Panc1 (cell line): ENCODE measurements around the gene ACSBG1. TPM values are rescaled to one million over a fixed set of nuclear protein-coding genes. Genes with fewer than 3 reads are reported as not detected.

Experiments
- ATAC-seq: fragments of 200-7000 bp; cut with Tn5 transposase; 2 replicates; pipeline ENCODE4 v1.9.1; 2020; ENCODE audit warnings: mild to moderate bottlenecking, moderate library complexity
- BruUV-seq: library from RNA; stranded (reverse); fragments of 400-500 nt; replicated peaks from 2 replicates; lab custom pipeline; 2021; lab: Mats Ljungman, UMichigan
- CTCF ChIA-PET: fragments of 300-600 bp; sonication (Branson Sonifier 250); formaldehyde crosslinking; loops from one replicate; lab custom pipeline; 2022; ENCODE audit warnings: antibody characterized with exemption; lab: Charles Lee
- POLR2A ChIA-PET: fragments of 300-600 bp; sonication (Branson Sonifier 250); formaldehyde crosslinking; loops from one replicate; lab custom pipeline; 2022; ENCODE audit warnings: antibody characterized with exemption; lab: Charles Lee
- DNase-seq: peaks from one replicate; pipeline ENCODE4 v3.0.0-alpha.2; 2010; ENCODE audit warnings: low read depth, low spot score
- H3K27ac ChIP-seq: 2 replicates; pipeline ENCODE4 v1.5.1; 2011; ENCODE audit warnings: mild to moderate bottlenecking, low read length, inconsistent platforms
- H3K27me3 ChIP-seq: fragments of 200-500 bp; sonication (Bioruptor generic); 2 replicates; pipeline ENCODE4 v1.6.0; 2014; ENCODE audit warnings: low read length, inconsistent platforms; ENCODE audit not compliant: control insufficient read depth, insufficient read depth
- H3K36me3 ChIP-seq: fragments of 200-500 bp; sonication (Bioruptor generic); 2 replicates; pipeline ENCODE4 v1.5.1; 2014; ENCODE audit warnings: inconsistent platforms, mild to moderate bottlenecking, low read length, moderate library complexity; ENCODE audit not compliant: control insufficient read depth, insufficient read depth
- H3K4me1 ChIP-seq: 2 replicates; pipeline ENCODE4 v1.5.1; 2011; ENCODE audit warnings: inconsistent platforms, mild to moderate bottlenecking, low read length, moderate library complexity; ENCODE audit not compliant: control insufficient read depth, insufficient read depth
- H3K4me3 ChIP-seq, 2 experiments: 2 replicates each; pipeline ENCODE4 v1.5.1; 2011 to 2012; ENCODE audit warnings: low read depth in 2 of 2, low read length in 2 of 2, mild to moderate bottlenecking in 2 of 2, inconsistent platforms in 1 of 2, moderate library complexity in 1 of 2
- H3K9me3 ChIP-seq: fragments of 200-500 bp; sonication (Bioruptor generic); 2 replicates; pipeline ENCODE4 v1.5.1; 2014; ENCODE audit warnings: low read depth, mild to moderate bottlenecking, inconsistent platforms, low read length, moderate library complexity; ENCODE audit not compliant: control insufficient read depth, insufficient read depth
- CTCF ChIP-seq: fragments of 450-650 bp; IDR thresholded peaks from 2 replicates; pipeline ENCODE4 v1.5.1; 2017; ENCODE audit warnings: mild to moderate bottlenecking
- POLR2AphosphoS5 ChIP-seq: IDR thresholded peaks from 2 replicates; pipeline ENCODE4 v1.6.1; 2012; ENCODE audit warnings: mild to moderate bottlenecking, low read depth, low read length, moderate library complexity
- REST ChIP-seq, 2 experiments: IDR thresholded peaks; 2 replicates each; pipeline ENCODE4 v1.6.1; 2011 to 2012; ENCODE audit warnings: low read depth in 2 of 2, control low read depth in 1 of 2, low read length in 1 of 2, mild to moderate bottlenecking in 1 of 2, moderate library complexity in 1 of 2; ENCODE audit not compliant: insufficient read depth in 1 of 2
- SIN3A ChIP-seq: IDR thresholded peaks from 2 replicates; pipeline ENCODE4 v1.6.1; 2012; ENCODE audit warnings: low read depth, mild to moderate bottlenecking, low read length, moderate library complexity, borderline replicate concordance; ENCODE audit not compliant: insufficient read depth
- TCF7L2 ChIP-seq: IDR thresholded peaks from 2 replicates; pipeline ENCODE4 v1.6.1; 2011; ENCODE audit warnings: mild to moderate bottlenecking, low read depth, low read length, inconsistent platforms
- in situ Hi-C: cut with HindIII; loops from 2 replicates; pipeline ENCODE4 v1.10.0; 2016; ENCODE audit warnings: low sequenced_read_pairs, low pct_unique_long_range_greater_than_20kb
- intact Hi-C: fragments of 100-400 bp; cut with micrococcal nuclease; formaldehyde crosslinking; loops from one replicate; pipeline ENCODE4 v1.10.0; 2022; ENCODE audit not compliant: unreplicated experiment
- total RNA-seq: library from RNA; stranded (reverse); gene quantifications from one replicate; pipeline ENCODE4 v1.2.1, GENCODE V29; 2021; ENCODE audit not compliant: unreplicated experiment

Gene ACSBG1
- total RNA-seq, 1 experiment from 2014 or later, result 0.31 TPM

GRCh38 chr15:78148392-78149067 lies 85.8 kb downstream of the ACSBG1 start:
- DNase-seq (no peak), ATAC-seq (peak; percentile 3; the same call in 1 of the 2 replicates)
- Histone ChIP-seq H3K27ac (peak overlapping the region; percentile 93), H3K9me3 (no peaks in the 10 kb centered on the region), H3K27me3 (no peaks in the 10 kb centered on the region), H3K36me3 (no peaks in the 10 kb centered on the region; the same call in 1 of the 2 replicates), H3K4me1 (peaks cover 13% of the 10 kb centered on the region), H3K4me3 (peak overlapping the region; percentile 64 to 87)
- TSS peak; percentile 96 for BruUV-seq
- in situ Hi-C loops, result loop anchor here (25.0 kb wide), 1 partner anchor 114 kb away; the partner anchor contains the start of gene DNAJA4
- POLR2A ChIA-PET, result interaction anchor here (0.6 to 0.7 kb wide), 4 partner anchors 63 to 238 kb away, joined by 3 to 10 read pairs (median 4); no protein-coding TSS in a partner anchor
- TF ChIP-seq SIN3A, result no peak
- TF ChIP-seq TCF7L2, result no peak
- TF ChIP-seq CTCF, result no peak
- no peak for TF ChIP-seq POLR2AphosphoS5
- TF ChIP-seq REST (IDR thresholded peaks at IDR 0.05; ENCODE audit: insufficient read depth in 1 of 2, low read depth in 2 of 2, low read length in 1 of 2), result no peak
- intact Hi-C loops, result no loop called here
- CTCF ChIA-PET, result interaction anchor here (0.6 to 0.7 kb wide), 3 partner anchors 89 to 367 kb away, joined by 3 to 5 read pairs (median 3); no protein-coding TSS in a partner anchor

DNA sequence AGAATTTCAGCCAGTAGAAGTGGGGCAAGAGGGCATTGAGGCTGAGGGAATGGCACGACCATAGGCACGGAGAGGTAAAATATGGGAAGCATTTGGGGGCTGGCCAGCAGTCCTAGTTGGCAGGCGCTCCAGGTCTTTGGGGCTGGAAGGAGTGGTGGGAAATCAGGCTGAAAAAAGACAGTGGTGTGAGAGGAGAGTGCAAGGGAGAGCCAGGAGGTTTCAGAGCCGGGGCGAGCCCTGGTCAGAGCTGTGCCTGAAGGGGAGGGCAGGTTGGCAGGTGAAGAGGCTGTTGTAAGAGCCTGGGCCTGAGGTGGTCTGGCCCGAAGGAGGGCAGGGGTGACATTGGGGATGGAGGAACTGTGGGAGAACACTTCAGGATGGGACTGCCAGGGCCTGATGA lies 86.8 kb downstream of the ACSBG1 start:
- H3K4me3 ChIP-seq, result no peak overlapping the region
- intact Hi-C loops (no loop called here), in situ Hi-C loops (loop anchor here (25.0 kb wide), 1 partner anchor 115 kb away; the partner anchor contains the start of gene DNAJA4)
- no peaks in the 10 kb centered on the region for H3K27me3 ChIP-seq
- peaks cover 13% of the 10 kb centered on the region for H3K4me1 ChIP-seq
- ChIA-PET CTCF (no interaction called here), POLR2A (no interaction called here)
- no peak overlapping the region for H3K27ac ChIP-seq
- H3K9me3 ChIP-seq, result no peaks in the 10 kb centered on the region
- no TSS peak for BruUV-seq
- DNase-seq (no peak), ATAC-seq (no peak)
- H3K36me3 ChIP-seq, result no peaks in the 10 kb centered on the region; the same call in 1 of the 2 replicates
- TF ChIP-seq POLR2AphosphoS5, result no peak
- TF ChIP-seq CTCF, result no peak
- no peak for TF ChIP-seq SIN3A
- TF ChIP-seq REST (IDR thresholded peaks at IDR 0.05; ENCODE audit: insufficient read depth in 1 of 2, low read depth in 2 of 2, low read length in 1 of 2), result no peak
- TF ChIP-seq TCF7L2, result no peak
